WTC11 (cell line): ENCODE data around the gene LPP.

Source experiments
- MYBL2 ChIP-seq: sonication (generic); formaldehyde crosslinking; IDR thresholded peaks from 2 replicates; pipeline ENCODE4 v1.8.1; 2023; ENCODE audit warnings: mild to moderate bottlenecking, moderate library complexity, missing genetic modification reagents
- SP1 ChIP-seq: sonication (generic); formaldehyde crosslinking; conservative IDR thresholded peaks from 2 replicates; pipeline ENCODE4 v1.8.1; 2022; ENCODE audit warnings: missing genetic modification reagents
- TEAD4 ChIP-seq: sonication (generic); formaldehyde crosslinking; IDR thresholded peaks from 2 replicates; pipeline ENCODE4 v1.8.0; 2022; ENCODE audit warnings: mild to moderate bottlenecking, missing genetic modification reagents
- ZNF138 ChIP-seq: sonication (generic); formaldehyde crosslinking; conservative IDR thresholded peaks from 2 replicates; pipeline ENCODE4 v1.8.1; 2022; ENCODE audit warnings: mild to moderate bottlenecking, moderate library complexity, missing genetic modification reagents
- ZNF232 ChIP-seq: sonication (generic); formaldehyde crosslinking; IDR thresholded peaks from 2 replicates; pipeline ENCODE4 v1.8.0; 2022; ENCODE audit warnings: mild to moderate bottlenecking, missing genetic modification reagents
- ZNF317 ChIP-seq: sonication (generic); formaldehyde crosslinking; IDR thresholded peaks from 2 replicates; pipeline ENCODE4 v1.8.1; 2023; ENCODE audit warnings: low read depth, mild to moderate bottlenecking, moderate library complexity, missing genetic modification reagents, borderline replicate concordance
- TF ChIP-seq, protein P1 (sequence below): sonication (generic); formaldehyde crosslinking; IDR thresholded peaks from 2 replicates; pipeline ENCODE4 v1.8.0; 2022; ENCODE audit warnings: mild to moderate bottlenecking, missing genetic modification reagents
- TF ChIP-seq, protein P2 (sequence below): fragments of 200-600 bp; IDR thresholded peaks from 2 replicates; pipeline ENCODE4 v1.8.0; 2022; ENCODE audit warnings: antibody characterized with exemption
- TF ChIP-seq, protein P3 (sequence below): sonication (generic); formaldehyde crosslinking; IDR thresholded peaks from 2 replicates; pipeline ENCODE4 v1.8.1; 2023; ENCODE audit warnings: mild to moderate bottlenecking, missing genetic modification reagents
- TF ChIP-seq, protein P4 (sequence below): sonication (generic); formaldehyde crosslinking; IDR thresholded peaks from 2 replicates; pipeline ENCODE4 v1.8.0; 2022; ENCODE audit warnings: mild to moderate bottlenecking, missing genetic modification reagents

DNA sequence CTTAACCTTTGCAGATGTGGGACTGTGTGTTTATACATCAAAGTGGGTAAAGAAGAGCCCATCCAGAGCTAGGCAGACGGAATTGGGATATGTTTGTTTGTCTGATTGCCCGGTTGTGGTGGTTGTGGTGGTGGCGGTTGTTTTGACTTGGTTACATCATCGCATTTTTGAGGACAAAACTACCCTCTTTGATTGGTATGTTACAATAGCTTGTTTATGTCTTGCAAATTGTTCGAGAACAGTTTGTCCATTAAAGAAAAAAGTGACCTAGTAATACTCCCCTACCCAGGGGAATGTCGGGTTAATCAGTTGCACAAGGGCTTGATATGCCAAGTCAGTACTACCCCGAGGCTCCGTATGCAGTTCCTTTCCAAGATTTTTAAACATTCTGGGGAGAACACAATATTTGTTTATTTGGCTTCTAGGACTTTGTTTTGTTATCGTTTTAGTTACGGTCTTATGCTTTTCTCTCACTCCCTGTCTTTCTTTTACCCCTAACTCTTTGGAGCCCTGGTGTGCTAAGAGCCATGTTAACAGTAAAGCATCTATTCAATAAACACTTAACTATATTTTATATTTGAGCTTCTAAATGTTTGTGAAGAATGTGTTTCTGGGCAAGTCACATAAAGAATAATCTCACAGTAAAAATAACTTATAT, 315.4 kb downstream of the LPP start:
- TF ChIP-seq ZNF138 (CRISPR knock-in tag) (no peak), TEAD4 (no peak), SP1 (CRISPR knock-in tag) (no peak), ZNF317 (CRISPR knock-in tag) (no peak), ZNF232 (CRISPR knock-in tag) (no peak), MYBL2 (CRISPR knock-in tag) (no peak)
- TF ChIP-seq, protein P1, sequence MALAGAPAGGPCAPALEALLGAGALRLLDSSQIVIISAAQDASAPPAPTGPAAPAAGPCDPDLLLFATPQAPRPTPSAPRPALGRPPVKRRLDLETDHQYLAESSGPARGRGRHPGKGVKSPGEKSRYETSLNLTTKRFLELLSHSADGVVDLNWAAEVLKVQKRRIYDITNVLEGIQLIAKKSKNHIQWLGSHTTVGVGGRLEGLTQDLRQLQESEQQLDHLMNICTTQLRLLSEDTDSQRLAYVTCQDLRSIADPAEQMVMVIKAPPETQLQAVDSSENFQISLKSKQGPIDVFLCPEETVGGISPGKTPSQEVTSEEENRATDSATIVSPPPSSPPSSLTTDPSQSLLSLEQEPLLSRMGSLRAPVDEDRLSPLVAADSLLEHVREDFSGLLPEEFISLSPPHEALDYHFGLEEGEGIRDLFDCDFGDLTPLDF (CRISPR knock-in tag) = no peak
- TF ChIP-seq, protein P2, sequence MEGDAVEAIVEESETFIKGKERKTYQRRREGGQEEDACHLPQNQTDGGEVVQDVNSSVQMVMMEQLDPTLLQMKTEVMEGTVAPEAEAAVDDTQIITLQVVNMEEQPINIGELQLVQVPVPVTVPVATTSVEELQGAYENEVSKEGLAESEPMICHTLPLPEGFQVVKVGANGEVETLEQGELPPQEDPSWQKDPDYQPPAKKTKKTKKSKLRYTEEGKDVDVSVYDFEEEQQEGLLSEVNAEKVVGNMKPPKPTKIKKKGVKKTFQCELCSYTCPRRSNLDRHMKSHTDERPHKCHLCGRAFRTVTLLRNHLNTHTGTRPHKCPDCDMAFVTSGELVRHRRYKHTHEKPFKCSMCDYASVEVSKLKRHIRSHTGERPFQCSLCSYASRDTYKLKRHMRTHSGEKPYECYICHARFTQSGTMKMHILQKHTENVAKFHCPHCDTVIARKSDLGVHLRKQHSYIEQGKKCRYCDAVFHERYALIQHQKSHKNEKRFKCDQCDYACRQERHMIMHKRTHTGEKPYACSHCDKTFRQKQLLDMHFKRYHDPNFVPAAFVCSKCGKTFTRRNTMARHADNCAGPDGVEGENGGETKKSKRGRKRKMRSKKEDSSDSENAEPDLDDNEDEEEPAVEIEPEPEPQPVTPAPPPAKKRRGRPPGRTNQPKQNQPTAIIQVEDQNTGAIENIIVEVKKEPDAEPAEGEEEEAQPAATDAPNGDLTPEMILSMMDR = no peak
- TF ChIP-seq, protein P3, sequence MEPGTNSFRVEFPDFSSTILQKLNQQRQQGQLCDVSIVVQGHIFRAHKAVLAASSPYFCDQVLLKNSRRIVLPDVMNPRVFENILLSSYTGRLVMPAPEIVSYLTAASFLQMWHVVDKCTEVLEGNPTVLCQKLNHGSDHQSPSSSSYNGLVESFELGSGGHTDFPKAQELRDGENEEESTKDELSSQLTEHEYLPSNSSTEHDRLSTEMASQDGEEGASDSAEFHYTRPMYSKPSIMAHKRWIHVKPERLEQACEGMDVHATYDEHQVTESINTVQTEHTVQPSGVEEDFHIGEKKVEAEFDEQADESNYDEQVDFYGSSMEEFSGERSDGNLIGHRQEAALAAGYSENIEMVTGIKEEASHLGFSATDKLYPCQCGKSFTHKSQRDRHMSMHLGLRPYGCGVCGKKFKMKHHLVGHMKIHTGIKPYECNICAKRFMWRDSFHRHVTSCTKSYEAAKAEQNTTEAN (CRISPR knock-in tag) = no peak
- TF ChIP-seq, protein P4, sequence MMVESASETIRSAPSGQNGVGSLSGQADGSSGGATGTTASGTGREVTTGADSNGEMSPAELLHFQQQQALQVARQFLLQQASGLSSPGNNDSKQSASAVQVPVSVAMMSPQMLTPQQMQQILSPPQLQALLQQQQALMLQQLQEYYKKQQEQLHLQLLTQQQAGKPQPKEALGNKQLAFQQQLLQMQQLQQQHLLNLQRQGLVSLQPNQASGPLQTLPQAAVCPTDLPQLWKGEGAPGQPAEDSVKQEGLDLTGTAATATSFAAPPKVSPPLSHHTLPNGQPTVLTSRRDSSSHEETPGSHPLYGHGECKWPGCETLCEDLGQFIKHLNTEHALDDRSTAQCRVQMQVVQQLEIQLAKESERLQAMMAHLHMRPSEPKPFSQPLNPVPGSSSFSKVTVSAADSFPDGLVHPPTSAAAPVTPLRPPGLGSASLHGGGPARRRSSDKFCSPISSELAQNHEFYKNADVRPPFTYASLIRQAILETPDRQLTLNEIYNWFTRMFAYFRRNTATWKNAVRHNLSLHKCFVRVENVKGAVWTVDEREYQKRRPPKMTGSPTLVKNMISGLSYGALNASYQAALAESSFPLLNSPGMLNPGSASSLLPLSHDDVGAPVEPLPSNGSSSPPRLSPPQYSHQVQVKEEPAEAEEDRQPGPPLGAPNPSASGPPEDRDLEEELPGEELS (CRISPR knock-in tag) = no peak
